Progenitor cell of endocrine pancreas (in vitro differentiated cells): ENCODE measurements around the gene LRCH1. TPM values are rescaled to one million over a fixed set of nuclear protein-coding genes. Genes with fewer than 3 reads are reported as not detected.

Experiments used
- DNase-seq: peaks from one replicate; pipeline ENCODE4 v3.0.0; 2021; ENCODE audit warnings: low spot score; ENCODE audit not compliant: unreplicated experiment
- H3K27ac Mint-ChIP-seq: 2 replicates; pipeline ENCODE4 v1.8.0; 2021; ENCODE audit warnings: mild to moderate bottlenecking, moderate library complexity, mixed read lengths
- H3K27me3 Mint-ChIP-seq: 2 replicates; pipeline ENCODE4 v1.8.0; 2021; ENCODE audit warnings: mixed read lengths
- H3K36me3 Mint-ChIP-seq: 2 replicates; pipeline ENCODE4 v1.8.0; 2022; ENCODE audit warnings: mixed read lengths; ENCODE audit not compliant: insufficient read depth
- H3K4me1 Mint-ChIP-seq: 2 replicates; pipeline ENCODE4 v1.8.0; 2021; ENCODE audit warnings: low read depth, mixed read lengths
- H3K4me3 Mint-ChIP-seq: 2 replicates; pipeline ENCODE4 v1.8.0; 2021; ENCODE audit warnings: low read depth, mild to moderate bottlenecking, moderate library complexity, mixed read lengths
- H3K9me3 Mint-ChIP-seq: 2 replicates; pipeline ENCODE4 v1.8.0; 2021; ENCODE audit warnings: low read depth, mixed read lengths
- CTCF ChIP-seq: fragments of 200-600 bp; sonication (generic); IDR thresholded peaks from one replicate; pipeline ENCODE4 v1.5.0; 2021; ENCODE audit warnings: antibody characterized with exemption, mild to moderate bottlenecking; ENCODE audit not compliant: unreplicated experiment
- total RNA-seq: library from RNA; stranded (reverse); gene quantifications from 2 replicates; pipeline ENCODE4 v1.2.1, GENCODE V29; 2021

The LRCH1 gene
- total RNA-seq, 1 donor from 2014 or later, result 17.9 TPM

- H3K4me3 Mint-ChIP-seq, result peak overlapping the region; percentile 94
- H3K4me1 Mint-ChIP-seq, result peaks cover 17% of the 10 kb centered on the region
- no peaks in the 10 kb centered on the region for H3K9me3 Mint-ChIP-seq
- no peaks in the 10 kb centered on the region for H3K36me3 Mint-ChIP-seq
- DNase-seq, result no peak
- TF ChIP-seq CTCF, result no peak
- H3K27ac Mint-ChIP-seq, result no peak overlapping the region
- H3K27me3 Mint-ChIP-seq, result peaks cover 7% of the 10 kb centered on the region
Observed at GRCh38 chr13:46555722-46556417, 2.9 kb downstream of the LRCH1 start.

- no peak for TF ChIP-seq CTCF
- Mint-ChIP-seq H3K36me3 (no peaks in the 10 kb centered on the region), H3K27me3 (peaks cover 6% of the 10 kb centered on the region), H3K9me3 (no peaks in the 10 kb centered on the region), H3K4me3 (no peak overlapping the region), H3K4me1 (peaks cover 17% of the 10 kb centered on the region), H3K27ac (no peak overlapping the region)
- DNase-seq, result no peak
Observed at GRCh38 chr13:46556418-46556779, 3.4 kb downstream of the LRCH1 start.

- H3K9me3 Mint-ChIP-seq, result no peaks in the 10 kb centered on the region
- peaks cover 14% of the 10 kb centered on the region for H3K4me1 Mint-ChIP-seq
- no peak for TF ChIP-seq CTCF
- no peaks in the 10 kb centered on the region for H3K27me3 Mint-ChIP-seq
- no peak for DNase-seq
- no peak overlapping the region for H3K4me3 Mint-ChIP-seq
- no peaks in the 10 kb centered on the region for H3K36me3 Mint-ChIP-seq
- no peak overlapping the region for H3K27ac Mint-ChIP-seq
Observed at GRCh38 chr13:46559272-46559805, 6.4 kb downstream of the LRCH1 start.

GRCh38 chr13:46560778-46561177 is 7.8 kb downstream of the LRCH1 start:
- H3K9me3 Mint-ChIP-seq, result no peaks in the 10 kb centered on the region
- TF ChIP-seq CTCF, result no peak
- no peaks in the 10 kb centered on the region for H3K27me3 Mint-ChIP-seq
- H3K27ac Mint-ChIP-seq, result no peak overlapping the region
- H3K4me1 Mint-ChIP-seq, result peaks cover 4% of the 10 kb centered on the region
- H3K36me3 Mint-ChIP-seq, result no peaks in the 10 kb centered on the region
- no peak for DNase-seq
- no peak overlapping the region for H3K4me3 Mint-ChIP-seq

- no peak for TF ChIP-seq CTCF
- Mint-ChIP-seq H3K4me1 (peaks cover 4% of the 10 kb centered on the region), H3K36me3 (no peaks in the 10 kb centered on the region), H3K4me3 (no peak overlapping the region), H3K27me3 (no peaks in the 10 kb centered on the region), H3K27ac (no peak overlapping the region), H3K9me3 (no peaks in the 10 kb centered on the region)
- DNase-seq, result no peak
Observed at GRCh38 chr13:46561286-46561685, 8.3 kb downstream of the LRCH1 start.
